OCI-LY3 (cell line): ENCODE measurements around the gene ANO8.

Experiments used
- CTCF ChIP-seq: fragments of 200-600, 300-600 bp; sonication (generic); IDR thresholded peaks from 2 replicates; pipeline ENCODE4 v1.5.1; 2014; ENCODE audit warnings: antibody characterized with exemption, low read length, low read depth
- EZH2phosphoT487 ChIP-seq: fragments of 200-600 bp; shearing (Covaris generic); IDR thresholded peaks from 2 replicates; pipeline ENCODE4 v1.6.1; 2018; ENCODE audit warnings: antibody characterized with exemption, mixed run types, low read depth

GRCh38 chr19:17294051-17294891, 40.4 kb downstream of the ANO8 start:
- TF ChIP-seq CTCF, result no peak
- no peak for TF ChIP-seq EZH2phosphoT487
